OCI-LY7 (cell line): ENCODE measurements around the gene HSD17B2. TPM values are rescaled to one million over a fixed set of nuclear protein-coding genes. Genes with fewer than 3 reads are reported as not detected.

Experiments used
- BruUV-seq: library from RNA; stranded (reverse); fragments of 400-500 nt; replicated peaks from 2 replicates; lab custom pipeline; 2021; lab: Mats Ljungman, UMichigan
- CTCF ChIA-PET: fragments of 300-600 bp; sonication (Branson Sonifier 250); formaldehyde crosslinking; loops from one replicate; lab custom pipeline; 2022; ENCODE audit warnings: antibody characterized with exemption; ENCODE audit not compliant: unreplicated experiment; lab: Charles Lee
- POLR2A ChIA-PET: fragments of 300-600 bp; sonication (Branson Sonifier 250); formaldehyde crosslinking; loops from one replicate; lab custom pipeline; 2022; ENCODE audit warnings: antibody characterized with exemption; lab: Charles Lee
- DNase-seq: peaks from one replicate; pipeline ENCODE4 v3.0.0-alpha.2; 2015; ENCODE audit warnings: low spot score
- H2AFZ ChIP-seq: fragments of 200-600 bp; sonication (generic), shearing (Covaris generic); 2 replicates; pipeline ENCODE4 v1.6.1; 2014; ENCODE audit warnings: mild to moderate bottlenecking, antibody characterized with exemption, low read length, moderate library complexity
- H3K27ac ChIP-seq: fragments of 200-600 bp; sonication (generic); 2 replicates; pipeline ENCODE4 v1.5.1; 2014; ENCODE audit warnings: mixed run types, low read depth, mild to moderate bottlenecking, moderate library complexity, low read length, inconsistent platforms; ENCODE audit not compliant: poor library complexity, severe bottlenecking
- H3K36me3 ChIP-seq: fragments of 200-600 bp; sonication (generic); 2 replicates; pipeline ENCODE4 v1.6.1; 2014; ENCODE audit warnings: mild to moderate bottlenecking, antibody characterized with exemption, low read length, moderate library complexity, mixed read lengths; ENCODE audit not compliant: insufficient read depth
- H3K4me1 ChIP-seq: fragments of 200-600 bp; sonication (generic); 2 replicates; pipeline ENCODE4 v1.5.1; 2014; ENCODE audit warnings: mild to moderate bottlenecking, low read length; ENCODE audit not compliant: insufficient read depth, poor library complexity, severe bottlenecking
- H3K4me2 ChIP-seq: fragments of 200-600 bp; sonication (generic); 2 replicates; pipeline ENCODE4 v1.6.1; 2014; ENCODE audit warnings: mild to moderate bottlenecking, low read length
- H3K4me3 ChIP-seq: fragments of 200-600 bp; sonication (generic); 2 replicates; pipeline ENCODE4 v1.5.1; 2014; ENCODE audit warnings: mild to moderate bottlenecking, low read depth, low read length; ENCODE audit not compliant: poor library complexity, severe bottlenecking
- H3K79me2 ChIP-seq: fragments of 200-600 bp; sonication (generic); 2 replicates; pipeline ENCODE4 v1.6.1; 2016; ENCODE audit warnings: low read depth, mild to moderate bottlenecking, low read length, moderate library complexity, mixed read lengths; ENCODE audit not compliant: insufficient read depth
- H3K9me2 ChIP-seq: fragments of 200-600 bp; sonication (generic); 2 replicates; pipeline ENCODE4 v1.6.1; 2016; ENCODE audit warnings: mild to moderate bottlenecking, low read length, mixed read lengths; ENCODE audit not compliant: insufficient read depth
- H3K9me3 ChIP-seq: fragments of 200-600 bp; sonication (generic); 2 replicates; pipeline ENCODE4 v1.6.1; 2014; ENCODE audit warnings: mild to moderate bottlenecking, mixed run types, low read length, mixed read lengths
- H4K20me1 ChIP-seq: fragments of 200-600 bp; sonication (generic); 2 replicates; pipeline ENCODE4 v1.6.1; 2014; ENCODE audit warnings: mild to moderate bottlenecking, antibody characterized with exemption, low read length, moderate library complexity, mixed read lengths; ENCODE audit not compliant: insufficient read depth
- CTCF ChIP-seq: fragments of 200-600 bp; sonication (generic); conservative IDR thresholded peaks from 2 replicates; pipeline ENCODE4 v1.5.1; 2014; ENCODE audit warnings: mild to moderate bottlenecking, antibody characterized with exemption, low read length, moderate library complexity, mixed read lengths
- EZH2phosphoT487 ChIP-seq: fragments of 200-600 bp; sonication (generic); IDR thresholded peaks from 2 replicates; pipeline ENCODE4 v1.6.1; 2018; ENCODE audit warnings: low read depth, borderline replicate concordance, mild to moderate bottlenecking, mixed run types, antibody characterized with exemption, low read length, moderate library complexity, mixed read lengths
- intact Hi-C: fragments of 100-400 bp; cut with micrococcal nuclease; formaldehyde crosslinking; loops from one replicate; pipeline ENCODE4 v1.10.0; 2022; ENCODE audit not compliant: unreplicated experiment
- total RNA-seq, 2 experiments: library from RNA; depleted of rRNA in 1 of 2; stranded (reverse); fragments of >200 nt in 1 of 2; shearing (Covaris generic) in 1 of 2; gene quantifications; 2 replicates each; pipeline ENCODE4 v1.2.3, GENCODE V29; 2014 to 2022

Gene HSD17B2
- total RNA-seq, 2 experiments from 2014 or later: not detected

GRCh38 chr16:82082543-82083244 lies 47.6 kb downstream of the HSD17B2 start:
- POLR2A ChIA-PET: interaction anchor here (0.5 kb wide), 1 partner anchor 749 kb away, joined by 4 read pairs; no protein-coding TSS in a partner anchor
- Histone ChIP-seq H3K4me2 (no peak overlapping the region), H3K36me3 (no peaks in the 10 kb centered on the region), H3K27ac (no peak overlapping the region), H2AFZ (no peak overlapping the region), H3K9me3 (no peaks in the 10 kb centered on the region), H3K9me2 (no peaks in the 10 kb centered on the region), H3K79me2 (no peaks in the 10 kb centered on the region), H4K20me1 (no peaks in the 10 kb centered on the region), H3K4me1 (no peaks in the 10 kb centered on the region), H3K4me3 (no peak overlapping the region)
- CTCF ChIA-PET: no interaction called here
- intact Hi-C loops: no loop called here
- TF ChIP-seq EZH2phosphoT487: no peak
- no peak for TF ChIP-seq CTCF
- BruUV-seq: no TSS peak
- no peak for DNase-seq

- Histone ChIP-seq H3K79me2 (no peaks in the 10 kb centered on the region), H3K4me1 (no peaks in the 10 kb centered on the region), H3K4me3 (no peak overlapping the region), H3K4me2 (no peak overlapping the region), H3K27ac (no peak overlapping the region), H2AFZ (no peak overlapping the region), H3K36me3 (no peaks in the 10 kb centered on the region), H3K9me3 (no peaks in the 10 kb centered on the region), H3K9me2 (no peaks in the 10 kb centered on the region), H4K20me1 (no peaks in the 10 kb centered on the region)
- no TSS peak for BruUV-seq
- CTCF ChIA-PET: no interaction called here
- TF ChIP-seq EZH2phosphoT487 (no peak), CTCF (no peak)
- POLR2A ChIA-PET: no interaction called here
- intact Hi-C loops: no loop called here
- DNase-seq: no peak
Measured at GRCh38 chr16:82083710-82084353, 48.8 kb downstream of the HSD17B2 start.
